Sigmoid colon (tissue), 7 donors: ENCODE measurements around the gene SAPCD2. TPM values are rescaled to one million over a fixed set of nuclear protein-coding genes. Genes with fewer than 3 reads are reported as not detected.
A peak's percentile ranks its signal among the peaks of the same experiment; 100 is the strongest.

Experiments
- DNase-seq: peaks from one replicate; pipeline ENCODE4 v3.0.0-alpha.2; 2019
- H3K27ac ChIP-seq, 4 donors: fragments of 200-600 bp; sonication (generic); one replicate each; pipeline ENCODE4 v1.5.1; 2016 to 2019; ENCODE audit warnings: mild to moderate bottlenecking in 1 of 4
- H3K27me3 ChIP-seq, 3 donors: fragments of 200-600 bp; sonication (generic); one replicate each; pipeline ENCODE4 v1.5.1; 2019; ENCODE audit warnings: mild to moderate bottlenecking in 1 of 3
- H3K36me3 ChIP-seq, 4 donors: fragments of 200-600 bp; sonication (generic); one replicate each; pipeline ENCODE4 v1.5.1; 2016 to 2019
- H3K4me1 ChIP-seq, 4 donors: fragments of 200-600 bp; sonication (generic); one replicate each; pipeline ENCODE4 v1.5.1; 2017 to 2019
- H3K4me3 ChIP-seq, 4 donors: fragments of 200-600 bp; sonication (generic); one replicate each; pipeline ENCODE4 v1.5.1; 2017 to 2019; ENCODE audit warnings: mild to moderate bottlenecking in 2 of 4, moderate library complexity in 1 of 4
- H3K9me3 ChIP-seq, 4 donors: fragments of 200-600 bp in 3 of 4; sonication (generic) in 3 of 4; one replicate each; pipeline versions ENCODE4 v1.5.1 to v1.6.1; 2013 to 2019
- CTCF ChIP-seq, 4 experiments: fragments of 450-650 bp in 3 of 4; fragments of 200-600 bp in 1 of 4; IDR thresholded peaks; one replicate each; pipeline ENCODE4 v1.5.1; 2016 to 2019; ENCODE audit warnings: antibody characterized with exemption in 4 of 4, mild to moderate bottlenecking in 3 of 4, moderate library complexity in 2 of 4
- EP300 ChIP-seq, 4 donors: sonication (generic); formaldehyde crosslinking; IDR thresholded peaks; one replicate each; pipeline ENCODE4 v1.6.1; 2017; ENCODE audit warnings: antibody characterized with exemption in 4 of 4
- POLR2A ChIP-seq, 2 donors: fragments of 450-650 bp; IDR thresholded peaks; one replicate each; pipeline ENCODE4 v1.6.1; 2016; ENCODE audit warnings: antibody characterized with exemption in 2 of 2, mild to moderate bottlenecking in 2 of 2, moderate library complexity in 2 of 2
- POLR2AphosphoS5 ChIP-seq, 4 donors: sonication (generic); formaldehyde crosslinking; IDR thresholded peaks; one replicate each; pipeline ENCODE4 v1.6.1; 2017; ENCODE audit warnings: antibody characterized with exemption in 4 of 4
- WGBS, 2 donors: extraction: QIAGEN DNeasy Blood & Tissue Kit; methylation state at CpG; one replicate each; pipeline ENCODE4 v1.1.7; 2013; 5-methylcytosine and 5-hydroxymethylcytosine counted together
- intact Hi-C: fragments of 100-400 bp; cut with DNase I; formaldehyde crosslinking; loops from one replicate; pipeline ENCODE4 v1.15.1; 2023
- polyA plus RNA-seq, 3 donors: library from polyadenylated mRNA; stranded (reverse); fragments of 200-250 nt; gene quantifications; one replicate each; pipeline ENCODE4 v1.2.3, GENCODE V29; 2013
- total RNA-seq, 4 donors: library from RNA; depleted of rRNA; stranded (reverse); fragments of >200 nt; gene quantifications; one replicate each; pipeline ENCODE4 v1.1.0, GENCODE V29; 2016
- donor health status: healthy with polysubstance abuse.
- donor health status: Bipolar disorder and iron deficiency.
- donor health status: healthy.

The SAPCD2 gene
- total and polyA plus RNA-seq, 7 donors: 0.81 to 16.4 (median 3.7) TPM; not detected in 3

- WGBS, 2 donors: 92% methylated on average over 38 of the region's 38 CpGs
- Histone ChIP-seq H3K4me1 (peaks cover 0 to 18% (median 14%) of the 10 kb centered on the region in 4 donors), H3K36me3 (peaks cover 25 to 75% (median 43%) of the 10 kb centered on the region in 4 donors), H3K27ac (no peak overlapping the region), H3K27me3 (no peaks in the 10 kb centered on the region), H3K9me3 (no peaks in the 10 kb centered on the region), H3K4me3 (no peak overlapping the region)
- intact Hi-C loops: no loop called here
- DNase-seq: peak; percentile 62
- TF ChIP-seq POLR2A (IDR thresholded peaks at IDR 0.05) (no peak), CTCF (IDR thresholded peaks at IDR 0.05) (no peak), POLR2AphosphoS5 (IDR thresholded peaks at IDR 0.05) (no peak), EP300 (IDR thresholded peaks at IDR 0.05) (no peak)
Measured at GRCh38 chr9:137110147-137110910, 40.0 kb upstream of the SAPCD2 start.

- Histone ChIP-seq H3K27me3 (no peaks in the 10 kb centered on the region), H3K9me3 (no peaks in the 10 kb centered on the region), H3K27ac (no peak overlapping the region), H3K4me1 (peaks cover 0 to 10% (median 7%) of the 10 kb centered on the region in 4 donors), H3K36me3 (peaks cover 25 to 84% (median 48%) of the 10 kb centered on the region in 4 donors), H3K4me3 (no peak overlapping the region)
- no peak for DNase-seq
- TF ChIP-seq POLR2AphosphoS5 (IDR thresholded peaks at IDR 0.05): no peak
- no peak for TF ChIP-seq CTCF (IDR thresholded peaks at IDR 0.05)
- no peak for TF ChIP-seq POLR2A (IDR thresholded peaks at IDR 0.05)
- no peak for TF ChIP-seq EP300 (IDR thresholded peaks at IDR 0.05)
- intact Hi-C loops: no loop called here
- WGBS, 2 donors: 82 to 85% methylated on average over 34 of the region's 34 CpGs
Measured at GRCh38 chr9:137109250-137110146, 39.1 kb upstream of the SAPCD2 start.

GRCh38 chr9:137108608-137109249 is 38.4 kb upstream of the SAPCD2 start:
- WGBS, 2 donors: 92 to 93% methylated on average over 29 of the region's 29 CpGs
- DNase-seq: peak; percentile 57
- Histone ChIP-seq H3K36me3 (peaks cover 25 to 91% (median 51%) of the 10 kb centered on the region in 4 donors), H3K9me3 (no peaks in the 10 kb centered on the region), H3K4me3 (no peak overlapping the region), H3K4me1 (peaks cover 0 to 6% (median 6%) of the 10 kb centered on the region in 4 donors), H3K27me3 (no peaks in the 10 kb centered on the region), H3K27ac (no peak overlapping the region)
- intact Hi-C loops: no loop called here
- TF ChIP-seq CTCF (IDR thresholded peaks at IDR 0.05) (no peak), POLR2A (IDR thresholded peaks at IDR 0.05) (no peak), POLR2AphosphoS5 (IDR thresholded peaks at IDR 0.05) (no peak), EP300 (IDR thresholded peaks at IDR 0.05) (no peak)

GRCh38 chr9:137107982-137108381 is 37.6 kb upstream of the SAPCD2 start:
- H3K36me3 ChIP-seq: peaks cover 25 to 97% (median 56%) of the 10 kb centered on the region in 4 donors
- 96% methylated on average over 17 of the region's 17 CpGs for WGBS, 2 donors

More at GRCh38 chr9:137107982-137108381, 37.6 kb upstream of the SAPCD2 start:
- H3K27ac ChIP-seq: no peak overlapping the region
- intact Hi-C loops: no loop called here
- DNase-seq: no peak
- no peaks in the 10 kb centered on the region for H3K4me1 ChIP-seq
- H3K4me3 ChIP-seq: no peak overlapping the region
- no peak for TF ChIP-seq EP300 (IDR thresholded peaks at IDR 0.05)
- no peak for TF ChIP-seq POLR2AphosphoS5 (IDR thresholded peaks at IDR 0.05)
- no peak for TF ChIP-seq POLR2A (IDR thresholded peaks at IDR 0.05)
- no peak for TF ChIP-seq CTCF (IDR thresholded peaks at IDR 0.05)
- H3K9me3 ChIP-seq: no peaks in the 10 kb centered on the region
- no peaks in the 10 kb centered on the region for H3K27me3 ChIP-seq
